Endothelial cell of umbilical vein (primary cell): Measurements from ENCODE around the gene ZNF567. TPM values are rescaled to one million over a fixed set of nuclear protein-coding genes. Genes with fewer than 3 reads are reported as not detected.

ENCODE experiments used
- BruUV-seq: library from RNA; stranded (reverse); fragments of 400-500 nt; replicated peaks from 2 replicates; lab custom pipeline; 2021; lab: Mats Ljungman, UMichigan
- CTCF ChIA-PET: fragments of 300-600, 350-600 bp; sonication (Branson Sonifier 250); formaldehyde crosslinking; loops from one replicate; lab custom pipeline; 2021; ENCODE audit warnings: antibody characterized with exemption, inconsistent platforms; lab: Charles Lee
- POLR2A ChIA-PET: fragments of 300-600, 350-600 bp; sonication (Branson Sonifier 250); formaldehyde crosslinking; loops from one replicate; lab custom pipeline; 2021; ENCODE audit warnings: antibody characterized with exemption, inconsistent platforms; lab: Charles Lee
- DNase-seq: peaks from one replicate; pipeline ENCODE4 v3.0.0-alpha.2; 2011; ENCODE audit warnings: low read depth, low spot score
- FAIRE-seq: peaks from 2 replicates; lab custom pipeline; 2011; peaks lifted over from hg19 to GRCh38; lab: Jason Lieb, UNC
- H2AFZ ChIP-seq: 2 replicates; pipeline ENCODE4 v1.6.0; 2012; ENCODE audit warnings: low read depth, low read length, control low read depth, inconsistent platforms
- H3K27ac ChIP-seq: 2 replicates; pipeline ENCODE4 v1.5.1; 2011; ENCODE audit warnings: low read depth, mild to moderate bottlenecking, control low read depth, low read length, moderate library complexity; ENCODE audit not compliant: insufficient read depth
- H3K27me3 ChIP-seq, 2 experiments: 2 replicates each; pipeline versions ENCODE4 v1.6.0 to v1.6.1; 2011; ENCODE audit warnings: low read length in 2 of 2, mixed read lengths in 1 of 2; ENCODE audit not compliant: control insufficient read depth in 2 of 2, insufficient read depth in 2 of 2
- H3K36me3 ChIP-seq, 2 experiments: 2 replicates in 1 of 2; 3 replicates in 1 of 2; pipeline ENCODE4 v1.5.1; 2011; ENCODE audit warnings: low read length in 2 of 2, mild to moderate bottlenecking in 1 of 2, moderate library complexity in 1 of 2; ENCODE audit not compliant: control insufficient read depth in 2 of 2, insufficient read depth in 2 of 2; ENCODE audit errors: extremely low read depth in 1 of 2
- H3K4me1 ChIP-seq: 3 replicates; pipeline ENCODE4 v1.5.1; 2011; ENCODE audit warnings: mild to moderate bottlenecking, low read length; ENCODE audit not compliant: control insufficient read depth, insufficient read depth; ENCODE audit errors: extremely low read depth
- H3K4me2 ChIP-seq: 2 replicates; pipeline ENCODE4 v1.6.1; 2011; ENCODE audit warnings: low read length, control low read depth, mixed read lengths; ENCODE audit not compliant: insufficient read depth
- H3K4me3 ChIP-seq, 3 experiments: fragments of 200-600 bp in 1 of 3; sonication (generic), shearing (Covaris generic) in 1 of 3; replicated peaks in 1 of 3; 2 replicates each; pipeline ENCODE4 v1.5.1; 2011 to 2016; ENCODE audit warnings: control low read depth in 3 of 3, low read length in 3 of 3, mild to moderate bottlenecking in 2 of 3, inconsistent platforms in 1 of 3, low read depth in 1 of 3, moderate library complexity in 1 of 3; ENCODE audit not compliant: insufficient read depth in 1 of 3
- H3K79me2 ChIP-seq: 2 replicates; pipeline ENCODE4 v1.6.0; 2012; ENCODE audit warnings: low read length, inconsistent platforms; ENCODE audit not compliant: control insufficient read depth, insufficient read depth
- H3K9ac ChIP-seq: replicated peaks from 2 replicates; pipeline ENCODE3; 2011; ENCODE audit warnings: low read length, control low read depth; ENCODE audit not compliant: insufficient read depth; ENCODE audit errors: extremely low read depth
- H3K9me1 ChIP-seq: replicated peaks from 3 replicates; pipeline ENCODE4 v1.6.0; 2011; ENCODE audit warnings: mild to moderate bottlenecking, low read length; ENCODE audit not compliant: control insufficient read depth, insufficient read depth; ENCODE audit errors: extremely low read depth
- H3K9me3 ChIP-seq: replicated peaks from 2 replicates; pipeline ENCODE4 v1.5.1; 2012; ENCODE audit warnings: low read length, inconsistent platforms; ENCODE audit not compliant: control insufficient read depth, insufficient read depth
- H4K20me1 ChIP-seq: replicated peaks from 2 replicates; pipeline ENCODE3; 2011; ENCODE audit warnings: mild to moderate bottlenecking, low read length; ENCODE audit not compliant: control insufficient read depth, insufficient read depth; ENCODE audit errors: extremely low read depth
- CTCF ChIP-seq, 2 donors: IDR thresholded peaks; 1 replicate in 1 of 2; 2 replicates in 1 of 2; pipeline ENCODE4 v1.5.1; 2011; ENCODE audit warnings: low read length in 2 of 2, mild to moderate bottlenecking in 2 of 2, moderate library complexity in 2 of 2, control low read depth in 1 of 2, inconsistent platforms in 1 of 2, low read depth in 1 of 2; ENCODE audit not compliant: insufficient read depth in 1 of 2; ENCODE audit errors: extremely low read depth in 1 of 2
- EZH2 ChIP-seq: IDR thresholded peaks from 2 replicates; pipeline ENCODE4 v1.6.1; 2012; ENCODE audit warnings: borderline replicate concordance, low read depth, mild to moderate bottlenecking, moderate library complexity, low read length, inconsistent platforms; ENCODE audit not compliant: severe bottlenecking
- FOS ChIP-seq: IDR thresholded peaks from 2 replicates; pipeline ENCODE4 v1.6.1; 2011; ENCODE audit warnings: mild to moderate bottlenecking, low read length, moderate library complexity, borderline replicate concordance; ENCODE audit not compliant: insufficient read depth
- GATA2 ChIP-seq: IDR thresholded peaks from 2 replicates; pipeline ENCODE4 v1.7.0; 2011; ENCODE audit warnings: low read depth, mild to moderate bottlenecking, moderate library complexity, mixed read lengths, low read length; ENCODE audit not compliant: insufficient read length, insufficient read depth
- JUN ChIP-seq: IDR thresholded peaks from 2 replicates; pipeline ENCODE4 v1.6.1; 2011; ENCODE audit warnings: borderline replicate concordance, low read depth; ENCODE audit not compliant: insufficient read length, insufficient read depth
- MYC ChIP-seq: IDR thresholded peaks from one replicate; pipeline ENCODE4 v1.6.1; 2011; ENCODE audit warnings: mild to moderate bottlenecking, low read depth, low read length
- POLR2A ChIP-seq: IDR thresholded peaks from 2 replicates; pipeline ENCODE4 v1.6.1; 2012; ENCODE audit warnings: low read depth, mild to moderate bottlenecking, control low read depth, low read length
- POLR2AphosphoS5 ChIP-seq: IDR thresholded peaks from 2 replicates; pipeline ENCODE4 v1.6.1; 2012; ENCODE audit warnings: low read depth, mild to moderate bottlenecking, control low read depth, low read length, moderate library complexity; ENCODE audit not compliant: insufficient read depth
- dilution Hi-C: fragments of 300-500 bp; cut with MboI; formaldehyde crosslinking; loops from one replicate; pipeline ENCODE4 v1.15.0; 2019; ENCODE audit warnings: low sequenced_read_pairs; ENCODE audit not compliant: extremely low pct_ligation_motif_present
- intact Hi-C: fragments of 100-400 bp; cut with micrococcal nuclease; formaldehyde crosslinking; loops from one replicate; pipeline ENCODE4 v1.10.0; 2022
- polyA plus RNA-seq, 4 experiments: library from polyadenylated mRNA; depleted of rRNA in 3 of 4; stranded (reverse) in 3 of 4; unstranded in 1 of 4; fragments of >200 nt; gene quantifications; 2 replicates each; pipeline versions ENCODE4 v1.2.1 to v1.2.3, GENCODE V29; 2011 to 2012; ENCODE audit warnings: missing spikeins in 1 of 4
- total RNA-seq: library from RNA; stranded (reverse); gene quantifications from 2 replicates; pipeline ENCODE4 v1.2.3, GENCODE V29; 2021
- TF ChIP-seq, protein P1 (sequence below): IDR thresholded peaks from 2 replicates; pipeline ENCODE4 v1.6.1; 2011; ENCODE audit not compliant: insufficient read depth, insufficient read length

ZNF567 gene
- total and polyA plus RNA-seq, 2 donors (not counting 3 experiments of a cell fraction or from before 2014, with no cell fraction given): 3.4 to 4.4 TPM

GRCh38 chr19:36745870-36746269, 58.5 kb downstream of the ZNF567 start:
- BruUV-seq: no TSS peak

More at GRCh38 chr19:36745870-36746269, 58.5 kb downstream of the ZNF567 start:
- H3K4me1 ChIP-seq: no peaks in the 10 kb centered on the region
- H4K20me1 ChIP-seq: no peaks in the 10 kb centered on the region
- H3K79me2 ChIP-seq: no peaks in the 10 kb centered on the region
- dilution Hi-C loops (no loop called here), intact Hi-C loops (no loop called here)
- ChIA-PET CTCF (no interaction called here), POLR2A (no interaction called here)
- FAIRE-seq (no peak), DNase-seq (no peak)
- no peaks in the 10 kb centered on the region for H3K27me3 ChIP-seq
- H3K36me3 ChIP-seq: peaks cover 11% of the 10 kb centered on the region in 2 experiments
- no peaks in the 10 kb centered on the region for H3K9me1 ChIP-seq
- no peak overlapping the region for H3K4me2 ChIP-seq
- H2AFZ ChIP-seq: no peak overlapping the region
- H3K9ac ChIP-seq: no peak overlapping the region
- H3K27ac ChIP-seq: no peak overlapping the region
- H3K9me3 ChIP-seq: peaks cover 36% of the 10 kb centered on the region
- H3K4me3 ChIP-seq: no peak overlapping the region
- no peak for TF ChIP-seq POLR2AphosphoS5
- TF ChIP-seq GATA2: no peak
- no peak for TF ChIP-seq MYC
- no peak for TF ChIP-seq EZH2
- TF ChIP-seq FOS: no peak
- TF ChIP-seq, protein P1, sequence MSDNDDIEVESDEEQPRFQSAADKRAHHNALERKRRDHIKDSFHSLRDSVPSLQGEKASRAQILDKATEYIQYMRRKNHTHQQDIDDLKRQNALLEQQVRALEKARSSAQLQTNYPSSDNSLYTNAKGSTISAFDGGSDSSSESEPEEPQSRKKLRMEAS: no peak
- TF ChIP-seq CTCF (IDR thresholded peaks at IDR 0.05; ENCODE audit: extremely low read depth in 1 of 2, insufficient read depth in 1 of 2, low read depth in 1 of 2, low read length in 2 of 2): no peak
- no peak for TF ChIP-seq POLR2A
- no peak for TF ChIP-seq JUN
